ENCODE data around the gene SMYD3. TPM values are rescaled to one million over a fixed set of nuclear protein-coding genes. Genes with fewer than 3 reads are reported as not detected.
"Not testable (repeated sequence)": the region's sequence is repeated elsewhere in the genome, so short reads cannot be mapped to it uniquely, and the experiment has no call there.

The SMYD3 gene
- total RNA-seq, 1 experiment from 2014 or later = 17.4 TPM

GRCh38 chr1:245776694-245777332 is 730.3 kb downstream of the SMYD3 start:
- ATAC-seq = no peak
- in situ Hi-C loops (cut with HindIII; ENCODE audit: low pct_unique_long_range_greater_than_20kb, low sequenced_read_pairs) = no loop called here
- no TSS peak for BruUV-seq (replicated peaks)
- CTCF ChIA-PET = no interaction called here
- H3K4me1 ChIP-seq (ENCODE audit: control insufficient read depth, insufficient read depth, low read length) = no peaks in the 10 kb centered on the region
- intact Hi-C loops (cut with micrococcal nuclease; ENCODE audit: unreplicated experiment) = no loop called here
- H3K27ac ChIP-seq (ENCODE audit: low read length) = no peak overlapping the region
- POLR2A ChIA-PET = interaction anchor here (0.6 kb wide), 1 partner anchor 415 kb away, joined by 3 read pairs; no protein-coding TSS in a partner anchor
- H3K27me3 ChIP-seq (ENCODE audit: control insufficient read depth, insufficient read depth, low read length) = no peaks in the 10 kb centered on the region
- no peaks in the 10 kb centered on the region for H3K36me3 ChIP-seq (ENCODE audit: control insufficient read depth, insufficient read depth, low read length)
- no peak for DNase-seq (ENCODE audit: low read depth, low spot score)
- no peaks in the 10 kb centered on the region for H3K9me3 ChIP-seq (ENCODE audit: control insufficient read depth, insufficient read depth, low read depth, low read length)
- TF ChIP-seq POLR2AphosphoS5 (IDR thresholded peaks at IDR 0.05; ENCODE audit: low read depth, low read length) (no peak), TCF7L2 (IDR thresholded peaks at IDR 0.05; ENCODE audit: low read depth, low read length) (no peak), REST (IDR thresholded peaks at IDR 0.05; ENCODE audit: insufficient read depth in 1 of 2, low read depth in 2 of 2, low read length in 1 of 2) (no peak), CTCF (IDR thresholded peaks at IDR 0.05) (no peak), SIN3A (IDR thresholded peaks at IDR 0.05; ENCODE audit: borderline replicate concordance, insufficient read depth, low read depth, low read length) (no peak)
- no peak overlapping the region for H3K4me3 ChIP-seq (ENCODE audit: low read depth in 2 of 2, low read length in 2 of 2)

- BruUV-seq (replicated peaks) = no TSS peak
- DNase-seq (ENCODE audit: low read depth, low spot score) (no peak), ATAC-seq (no peak)
- CTCF ChIA-PET = no interaction called here
- TF ChIP-seq POLR2AphosphoS5 (IDR thresholded peaks at IDR 0.05; ENCODE audit: low read depth, low read length) = no peak
- TF ChIP-seq SIN3A (IDR thresholded peaks at IDR 0.05; ENCODE audit: borderline replicate concordance, insufficient read depth, low read depth, low read length) = no peak
- no peak for TF ChIP-seq REST (IDR thresholded peaks at IDR 0.05; ENCODE audit: insufficient read depth in 1 of 2, low read depth in 2 of 2, low read length in 1 of 2)
- no peak for TF ChIP-seq CTCF (IDR thresholded peaks at IDR 0.05)
- TF ChIP-seq TCF7L2 (IDR thresholded peaks at IDR 0.05; ENCODE audit: low read depth, low read length) = no peak
- intact Hi-C loops (cut with micrococcal nuclease; ENCODE audit: unreplicated experiment) = no loop called here
- POLR2A ChIA-PET = no interaction called here
- Histone ChIP-seq H3K4me3 (ENCODE audit: low read depth in 2 of 2, low read length in 2 of 2) (no peak overlapping the region), H3K4me1 (ENCODE audit: control insufficient read depth, insufficient read depth, low read length) (no peaks in the 10 kb centered on the region), H3K27ac (ENCODE audit: low read length) (no peak overlapping the region), H3K36me3 (ENCODE audit: control insufficient read depth, insufficient read depth, low read length) (no peaks in the 10 kb centered on the region), H3K27me3 (ENCODE audit: control insufficient read depth, insufficient read depth, low read length) (no peaks in the 10 kb centered on the region), H3K9me3 (ENCODE audit: control insufficient read depth, insufficient read depth, low read depth, low read length) (no peaks in the 10 kb centered on the region)
- in situ Hi-C loops (cut with HindIII; ENCODE audit: low pct_unique_long_range_greater_than_20kb, low sequenced_read_pairs) = no loop called here
Observed at GRCh38 chr1:245776139-245776538, 730.9 kb downstream of the SMYD3 start.

GRCh38 chr1:245774931-245775330 is 732.1 kb downstream of the SMYD3 start:
- DNase-seq (ENCODE audit: low read depth, low spot score); CTCF ChIA-PET; H3K4me3 ChIP-seq (ENCODE audit: low read depth in 2 of 2, low read length in 2 of 2); H3K36me3 ChIP-seq (ENCODE audit: control insufficient read depth, insufficient read depth, low read length); ATAC-seq; intact Hi-C loops (cut with micrococcal nuclease; ENCODE audit: unreplicated experiment); H3K9me3 ChIP-seq (ENCODE audit: control insufficient read depth, insufficient read depth, low read depth, low read length); H3K4me1 ChIP-seq (ENCODE audit: control insufficient read depth, insufficient read depth, low read length); POLR2A ChIA-PET; H3K27ac ChIP-seq (ENCODE audit: low read length); BruUV-seq (replicated peaks); H3K27me3 ChIP-seq (ENCODE audit: control insufficient read depth, insufficient read depth, low read length); in situ Hi-C loops (cut with HindIII; ENCODE audit: low pct_unique_long_range_greater_than_20kb, low sequenced_read_pairs): not testable (repeated sequence)

Measured in Panc1 (cell line).